Tibial nerve (tissue), 4 donors: ENCODE data around the gene ZBED1.

ENCODE experiments used
- EP300 ChIP-seq, 2 donors: sonication (generic); formaldehyde crosslinking; IDR thresholded peaks; one replicate each; pipeline ENCODE4 v1.6.1; 2017; ENCODE audit warnings: antibody characterized with exemption in 2 of 2, mild to moderate bottlenecking in 1 of 2
- POLR2A ChIP-seq, 2 donors: fragments of 450-650 bp; IDR thresholded peaks; one replicate each; pipeline ENCODE4 v1.6.1; 2017; ENCODE audit warnings: antibody characterized with exemption in 2 of 2, mild to moderate bottlenecking in 2 of 2, moderate library complexity in 2 of 2
- TF ChIP-seq, protein P1 (sequence below), 5 experiments: fragments of 200-600 bp in 3 of 5; fragments of 450-650 bp in 2 of 5; sonication (generic) in 3 of 5; IDR thresholded peaks; one replicate each; pipeline ENCODE4 v1.5.1; 2016 to 2019; ENCODE audit warnings: antibody characterized with exemption in 5 of 5, mild to moderate bottlenecking in 3 of 5, moderate library complexity in 2 of 5

DNA sequence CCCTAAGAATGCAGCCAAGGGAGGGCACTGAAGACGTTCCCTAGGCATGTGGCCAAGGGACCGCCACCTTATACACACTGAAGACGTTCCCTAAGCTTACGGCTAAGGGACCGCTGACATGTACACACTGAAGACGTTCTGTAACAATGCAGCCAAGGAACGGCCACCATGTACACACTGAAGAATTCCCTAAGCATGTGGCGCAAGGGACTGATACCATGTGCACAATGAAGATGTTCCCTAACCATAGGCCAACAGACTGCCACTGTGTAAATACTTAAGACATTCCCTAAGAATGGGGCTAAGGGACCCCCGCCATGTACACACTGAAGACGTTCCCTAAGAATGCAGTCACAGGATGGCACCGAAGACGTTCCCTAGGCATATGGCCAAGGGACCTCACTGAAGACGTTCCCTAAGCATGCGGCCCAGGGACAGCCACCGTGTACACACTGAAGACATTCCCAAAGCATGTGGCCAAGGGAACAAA, 36.1 kb downstream of the ZBED1 start:
- TF ChIP-seq, protein P1, sequence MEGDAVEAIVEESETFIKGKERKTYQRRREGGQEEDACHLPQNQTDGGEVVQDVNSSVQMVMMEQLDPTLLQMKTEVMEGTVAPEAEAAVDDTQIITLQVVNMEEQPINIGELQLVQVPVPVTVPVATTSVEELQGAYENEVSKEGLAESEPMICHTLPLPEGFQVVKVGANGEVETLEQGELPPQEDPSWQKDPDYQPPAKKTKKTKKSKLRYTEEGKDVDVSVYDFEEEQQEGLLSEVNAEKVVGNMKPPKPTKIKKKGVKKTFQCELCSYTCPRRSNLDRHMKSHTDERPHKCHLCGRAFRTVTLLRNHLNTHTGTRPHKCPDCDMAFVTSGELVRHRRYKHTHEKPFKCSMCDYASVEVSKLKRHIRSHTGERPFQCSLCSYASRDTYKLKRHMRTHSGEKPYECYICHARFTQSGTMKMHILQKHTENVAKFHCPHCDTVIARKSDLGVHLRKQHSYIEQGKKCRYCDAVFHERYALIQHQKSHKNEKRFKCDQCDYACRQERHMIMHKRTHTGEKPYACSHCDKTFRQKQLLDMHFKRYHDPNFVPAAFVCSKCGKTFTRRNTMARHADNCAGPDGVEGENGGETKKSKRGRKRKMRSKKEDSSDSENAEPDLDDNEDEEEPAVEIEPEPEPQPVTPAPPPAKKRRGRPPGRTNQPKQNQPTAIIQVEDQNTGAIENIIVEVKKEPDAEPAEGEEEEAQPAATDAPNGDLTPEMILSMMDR (IDR thresholded peaks at IDR 0.05): no peak
- no peak for TF ChIP-seq POLR2A (IDR thresholded peaks at IDR 0.05)
- TF ChIP-seq EP300 (IDR thresholded peaks at IDR 0.05): no peak
